A673 (cell line): Measurements from ENCODE around the gene KCNIP1.

ENCODE experiments used
- CTCF ChIP-seq: fragments of 300-800, 200-600 bp; sonication (generic); conservative IDR thresholded peaks from 2 replicates; pipeline ENCODE4 v1.5.1; 2017; ENCODE audit warnings: low read depth, mild to moderate bottlenecking, antibody characterized with exemption, low read length, moderate library complexity, mixed read lengths
- EZH2 ChIP-seq: fragments of 200-600 bp; sonication (generic); IDR thresholded peaks from 2 replicates; pipeline ENCODE4 v1.6.1; 2017; ENCODE audit warnings: borderline replicate concordance, low read depth, mild to moderate bottlenecking, mixed read lengths, antibody characterized with exemption, low read length; ENCODE audit not compliant: poor library complexity, severe bottlenecking

GRCh38 chr5:170757669-170758068 lies 253.8 kb downstream of the KCNIP1 start:
- TF ChIP-seq EZH2 (no peak), CTCF (no peak)
